Fibroblast of peridontal ligament (primary cell): Measurements from ENCODE around the gene GPN2.

ENCODE experiments used
- DNase-seq: peaks from one replicate; pipeline ENCODE4 v3.0.0-alpha.2; 2010; ENCODE audit errors: extremely low read depth

The GPN2 gene

GRCh38 chr1:26831546-26832248, 58.4 kb downstream of the GPN2 start:
- DNase-seq, result no peak

- DNase-seq, result no peak
These were observed 59.0 kb downstream of the GPN2 start for GRCh38 chr1:26831059-26831458.

GRCh38 chr1:26829184-26829911, 60.7 kb downstream of the GPN2 start:
- DNase-seq, result no peak

GRCh38 chr1:26828411-26828991, 61.6 kb downstream of the GPN2 start:
- no peak for DNase-seq

GRCh38 chr1:26827663-26828062, 62.4 kb downstream of the GPN2 start:
- no peak for DNase-seq

- no peak for DNase-seq
These were observed 62.9 kb downstream of the GPN2 start for GRCh38 chr1:26827106-26827604.

GRCh38 chr1:26826261-26827105, 63.6 kb downstream of the GPN2 start, which contains the start of gene ZDHHC18:
ZDHHC18 (plus strand) TSS chr1:26826688; CDS start chr1:26826805, 117 bp downstream.
- peak; percentile 24 for DNase-seq
